GM21390 (cell line): ENCODE data around the gene TSPAN32.
"Not testable (repeated sequence)": the region's sequence is repeated elsewhere in the genome, so short reads cannot be mapped to it uniquely, and the experiment has no call there.

ENCODE experiments used
- ATAC-seq: cut with Tn5 transposase; IDR thresholded peaks from one replicate; pipeline ENCODE4 v1.9.1; 2021; ENCODE audit not compliant: unreplicated experiment

Gene TSPAN32

DNA sequence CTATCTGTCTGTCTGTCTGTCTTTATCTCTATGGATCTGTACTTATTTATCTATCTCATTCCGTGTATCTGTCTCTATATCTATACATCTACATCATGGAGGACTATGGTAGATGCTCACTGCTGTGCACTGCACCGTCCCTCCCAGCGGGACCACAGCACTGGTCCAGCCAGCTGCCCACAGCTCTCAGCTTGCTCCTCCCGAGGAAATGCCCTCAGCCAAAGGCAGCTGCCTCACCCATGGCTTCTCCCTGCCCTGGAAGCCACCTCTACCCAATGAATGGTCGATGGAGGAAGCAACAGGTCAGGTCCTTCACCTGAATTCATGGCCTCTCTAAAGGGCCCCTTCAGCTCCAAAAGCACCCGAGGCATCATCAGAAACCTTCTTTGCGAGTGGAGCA lies 60.6 kb downstream of the TSPAN32 start:
- no peak for ATAC-seq

- no peak for ATAC-seq
Measured at GRCh38 chr11:2363130-2363529, 61.3 kb downstream of the TSPAN32 start.

GRCh38 chr11:2363577-2364370 lies 62.0 kb downstream of the TSPAN32 start:
- no peak for ATAC-seq

GRCh38 chr11:2364386-2364785 lies 62.6 kb downstream of the TSPAN32 start:
- ATAC-seq = not testable (repeated sequence)

DNA sequence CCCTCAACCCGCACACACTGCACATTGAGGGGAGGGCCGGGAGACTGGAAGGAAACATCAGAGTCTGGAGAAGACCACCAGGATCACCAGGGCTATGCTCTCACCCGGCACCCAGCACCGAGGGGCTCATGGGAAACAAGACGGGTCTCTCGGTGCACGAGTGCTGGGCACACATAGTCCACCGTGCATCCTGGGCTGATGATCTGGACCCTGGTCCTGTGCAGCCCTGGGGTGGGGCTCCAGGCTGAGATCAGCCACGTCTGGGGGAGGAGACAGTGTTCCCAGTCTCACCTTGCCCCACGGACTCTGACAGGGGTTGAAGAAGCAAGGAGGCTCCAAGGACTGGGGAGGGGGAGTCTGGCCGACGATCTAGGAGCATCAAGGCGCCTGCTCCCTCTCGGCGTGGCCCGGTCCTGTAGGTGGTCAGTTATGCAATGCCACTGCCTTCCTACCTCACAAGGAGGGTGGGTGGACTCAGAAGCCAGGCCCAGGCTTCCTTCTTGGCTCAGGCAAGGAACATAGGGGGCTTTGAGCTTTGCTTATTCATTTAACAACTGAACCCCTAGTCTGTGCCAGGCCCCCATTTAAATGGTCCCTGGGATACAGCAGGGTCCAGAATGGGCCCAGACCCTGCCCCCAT lies 63.9 kb downstream of the TSPAN32 start:
- ATAC-seq = no peak

DNA sequence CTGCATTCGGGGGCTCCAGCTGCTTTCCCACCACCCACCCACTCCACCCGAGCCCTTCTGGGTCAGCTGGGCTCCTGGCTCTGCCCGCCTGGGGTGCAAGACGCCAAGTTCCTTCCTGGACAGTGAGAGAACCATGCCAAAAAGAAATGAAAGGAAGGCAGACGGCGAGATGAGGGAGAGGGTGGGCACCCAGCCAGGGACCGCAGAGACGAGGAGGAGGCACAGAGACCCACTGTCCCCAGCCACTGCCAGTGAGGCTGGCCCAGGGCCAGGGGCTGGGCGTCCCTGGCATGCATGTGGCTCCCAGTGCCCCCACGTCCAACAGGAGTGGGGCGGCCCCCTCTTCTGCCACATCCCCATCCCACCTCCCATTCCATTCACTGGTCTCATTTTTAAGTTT lies 64.5 kb downstream of the TSPAN32 start:
- no peak for ATAC-seq

- ATAC-seq = no peak
Measured at GRCh38 chr11:2366733-2367132, 64.9 kb downstream of the TSPAN32 start.

DNA sequence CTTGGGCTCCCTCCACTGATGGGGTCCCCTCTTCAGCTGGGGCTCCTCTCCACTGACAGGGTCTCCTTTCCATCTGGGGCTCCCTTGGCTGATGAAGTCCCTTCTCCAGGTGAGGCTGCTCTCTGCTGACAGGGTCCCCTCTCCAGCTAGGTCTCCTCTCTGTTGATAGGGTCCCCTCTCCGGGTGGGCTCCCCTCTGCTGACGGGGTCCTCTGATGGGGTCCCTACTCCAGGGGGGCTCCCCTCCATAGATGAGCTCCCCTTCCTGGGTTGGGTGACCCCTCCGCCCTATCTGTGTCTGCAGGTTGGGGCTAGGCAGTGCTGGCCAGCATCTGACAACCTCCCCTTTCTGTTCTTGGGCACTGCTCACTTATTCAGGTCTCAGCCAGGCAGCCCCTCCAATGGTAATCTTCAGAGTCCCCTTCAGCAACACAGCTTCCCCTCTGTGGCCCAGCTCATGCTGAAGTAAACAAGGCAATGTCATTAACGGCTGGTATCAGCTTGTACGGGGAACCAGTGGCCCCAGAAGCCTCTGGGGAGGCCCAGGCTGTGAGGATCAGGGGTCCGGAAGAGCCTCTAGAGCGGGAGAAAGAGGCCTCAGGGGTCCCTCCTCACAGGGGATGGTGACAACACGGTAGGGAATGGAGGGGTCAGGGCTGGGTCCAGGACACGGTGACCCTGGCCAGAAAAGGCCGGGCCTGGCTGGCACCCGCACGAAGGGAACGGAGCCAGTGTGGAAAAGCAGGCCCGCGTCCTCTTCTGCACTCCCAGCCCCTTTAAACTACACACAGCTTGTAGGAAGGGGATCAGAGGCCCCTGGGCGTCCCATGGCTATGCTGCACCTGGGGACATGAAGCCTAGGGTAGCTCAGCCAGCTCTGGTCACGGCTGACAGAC lies 65.7 kb downstream of the TSPAN32 start:
- ATAC-seq = no peak
